Tibial nerve (tissue), 3 donors: Measurements from ENCODE around the gene VSTM4.

Source experiments
- CTCF ChIP-seq, 5 experiments: fragments of 200-600 bp in 3 of 5; fragments of 450-650 bp in 2 of 5; sonication (generic) in 3 of 5; IDR thresholded peaks; one replicate each; pipeline ENCODE4 v1.5.1; 2016 to 2019; ENCODE audit warnings: antibody characterized with exemption in 5 of 5, mild to moderate bottlenecking in 3 of 5, moderate library complexity in 2 of 5
- POLR2A ChIP-seq, 2 donors: fragments of 450-650 bp; IDR thresholded peaks; one replicate each; pipeline ENCODE4 v1.6.1; 2017; ENCODE audit warnings: antibody characterized with exemption in 2 of 2, mild to moderate bottlenecking in 2 of 2, moderate library complexity in 2 of 2

- no peak for TF ChIP-seq POLR2A (IDR thresholded peaks at IDR 0.05)
- TF ChIP-seq CTCF (IDR thresholded peaks at IDR 0.05) = no peak
Measured at GRCh38 chr10:49090189-49090575, 25.1 kb downstream of the VSTM4 start.
